ENCODE results near the gene DNAI1.

- no peak for TF ChIP-seq CTCF (IDR thresholded peaks at IDR 0.05; ENCODE audit: low read length)
- TF ChIP-seq EZH2 (IDR thresholded peaks at IDR 0.05; ENCODE audit: borderline replicate concordance, low read length), result no peak
Measured at GRCh38 chr9:34485822-34486221, 27.2 kb downstream of the DNAI1 start.

All from OCI-LY1 (cell line).